SK-MEL-5 (cell line): ENCODE measurements around the gene SNHG17. TPM values are rescaled to one million over a fixed set of nuclear protein-coding genes. Genes with fewer than 3 reads are reported as not detected.
"Not testable (repeated sequence)": the region's sequence is repeated elsewhere in the genome, so short reads cannot be mapped to it uniquely, and the experiment has no call there.

Source experiments
- DNase-seq: peaks from one replicate; pipeline ENCODE4 v3.0.0-alpha.2; 2016; ENCODE audit warnings: low read depth, low spot score
- in situ Hi-C: cut with HindIII; loops from 2 replicates; pipeline ENCODE4 v1.10.0; 2016; ENCODE audit warnings: low sequenced_read_pairs, high pct_unique_total_duplicates, low pct_unique_long_range_greater_than_20kb
- total RNA-seq: library from RNA; depleted of rRNA; stranded (reverse); fragments of >200 nt; shearing (Covaris generic); gene quantifications from 2 replicates; pipeline ENCODE4 v1.2.3, GENCODE V29; 2014

SNHG17 gene
- total RNA-seq, 1 experiment from 2014 or later: 17.3 TPM

DNA sequence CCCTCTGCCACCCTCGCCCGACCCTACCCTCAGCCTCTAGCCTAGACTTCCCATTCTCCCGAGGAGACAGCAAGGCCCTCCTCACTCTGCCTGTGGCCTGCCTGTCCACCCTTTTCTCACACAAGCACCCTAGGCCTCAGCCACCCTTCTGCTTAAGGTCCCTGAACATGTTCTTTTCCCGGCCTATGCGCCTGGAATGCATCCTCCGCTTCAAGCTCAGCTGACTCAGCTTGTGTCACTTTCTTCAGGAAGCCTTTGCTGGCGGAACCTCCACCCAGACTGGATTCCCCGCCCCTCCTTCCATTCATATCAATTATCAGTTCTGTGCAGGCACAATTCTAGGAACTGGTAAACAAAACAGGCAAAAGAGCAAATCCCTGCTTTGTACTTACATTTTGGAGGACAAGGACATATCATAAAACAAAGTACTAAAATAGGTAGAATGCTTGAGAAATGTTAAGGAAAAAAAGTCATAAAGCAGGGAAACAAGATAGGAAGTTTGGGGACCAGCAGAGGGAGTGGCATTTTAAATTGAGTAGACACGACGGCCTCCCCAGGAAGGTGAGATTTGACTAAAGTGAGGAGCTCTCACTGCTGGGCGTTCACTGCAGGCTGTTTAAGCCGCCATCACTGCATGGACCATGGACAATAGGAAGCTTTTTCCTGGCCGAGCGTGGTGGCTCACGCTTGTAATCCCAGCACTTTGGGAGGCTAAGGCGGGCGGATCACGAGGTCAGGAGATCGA is 17.9 kb upstream of the SNHG17 start:
- DNase-seq: no peak
- in situ Hi-C loops: no loop called here

DNA sequence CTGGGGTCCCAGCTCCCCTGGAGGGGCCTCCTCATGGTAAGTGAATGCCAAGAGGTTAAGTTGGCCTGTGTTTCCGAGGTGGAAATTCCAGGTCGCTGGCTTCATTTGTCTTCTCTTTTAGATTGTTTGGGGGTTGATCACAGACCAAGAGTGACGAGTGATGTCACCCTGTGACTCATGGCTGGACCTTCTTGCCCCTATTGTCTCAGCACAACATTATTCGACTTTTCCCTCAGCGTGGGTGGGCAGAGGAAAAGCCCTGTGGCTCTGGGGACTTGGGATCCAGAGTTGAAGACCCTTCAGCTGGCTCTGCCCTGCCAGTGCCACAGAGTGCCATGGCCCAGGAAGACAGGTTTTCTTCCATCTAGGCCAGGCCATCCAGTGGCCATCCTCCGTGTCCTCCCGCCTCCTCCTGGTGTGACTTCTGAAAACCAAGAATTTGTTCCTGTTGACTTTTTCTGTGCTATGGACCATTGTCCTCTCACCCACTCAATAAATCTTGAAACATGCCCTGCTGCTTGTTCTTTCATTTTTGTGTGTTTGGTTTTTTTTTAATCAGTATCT is 15.4 kb upstream of the SNHG17 start:
- DNase-seq: no peak

DNA sequence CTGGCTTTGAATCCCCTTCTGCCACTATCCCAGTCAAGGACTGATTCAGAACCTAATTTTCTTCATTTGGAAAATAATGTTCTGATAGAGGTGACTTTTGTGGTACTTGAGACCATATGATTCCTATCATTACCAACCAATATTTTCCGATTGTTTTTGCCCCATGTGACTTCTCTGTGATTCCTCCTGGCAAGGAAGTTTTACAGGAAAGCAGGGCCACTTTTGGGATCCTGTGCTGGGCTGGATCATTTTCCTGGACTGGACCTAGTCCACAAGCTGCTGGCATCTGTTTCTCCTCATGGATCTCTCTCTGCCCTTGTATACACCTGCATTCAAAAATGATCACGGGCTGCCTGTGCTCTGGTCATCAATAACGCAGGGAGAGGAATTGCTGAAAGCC is 13.9 kb upstream of the SNHG17 start:
- in situ Hi-C loops: no loop called here

More for the DNA sequence above, 15.4 kb upstream of the SNHG17 start:
- in situ Hi-C loops: no loop called here

DNA sequence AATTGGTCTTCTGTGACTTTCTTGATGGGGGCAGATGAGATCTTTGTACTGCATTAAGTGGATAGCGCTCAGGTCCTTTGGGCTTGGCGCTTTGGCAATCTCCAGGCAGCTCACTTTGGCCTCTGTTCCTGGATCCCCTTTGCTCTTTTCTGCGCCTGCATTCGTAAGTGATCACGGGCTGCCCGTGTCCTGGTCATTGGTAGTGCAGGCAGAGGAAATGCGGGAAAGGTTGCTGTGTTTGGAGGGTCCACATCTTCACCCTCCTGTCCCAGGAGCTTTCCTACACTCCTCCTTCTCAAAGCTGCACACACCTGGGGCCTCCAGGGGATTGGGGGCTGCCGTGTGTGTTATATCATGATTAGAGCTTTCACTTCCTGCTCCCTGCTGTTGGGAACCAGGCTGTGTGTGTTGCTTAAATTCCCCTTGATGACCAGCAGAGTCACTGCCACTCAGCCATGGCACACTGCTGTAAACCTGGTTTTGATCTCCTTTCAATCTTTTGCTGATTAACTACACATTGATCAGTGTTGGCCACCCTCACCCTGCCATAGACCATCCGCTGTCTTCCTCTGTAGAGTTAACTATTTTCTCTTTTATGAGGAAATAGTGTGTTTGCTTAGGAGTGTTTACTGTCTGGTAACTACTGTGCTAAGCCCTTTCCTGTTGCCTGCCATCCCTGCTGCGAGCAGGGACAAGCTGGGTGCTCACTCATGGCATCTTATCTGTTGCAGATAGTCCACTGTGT is 13.0 kb upstream of the SNHG17 start:
- DNase-seq: no peak
- in situ Hi-C loops: no loop called here

More for the DNA sequence above, 13.9 kb upstream of the SNHG17 start:
- no peak for DNase-seq

DNA sequence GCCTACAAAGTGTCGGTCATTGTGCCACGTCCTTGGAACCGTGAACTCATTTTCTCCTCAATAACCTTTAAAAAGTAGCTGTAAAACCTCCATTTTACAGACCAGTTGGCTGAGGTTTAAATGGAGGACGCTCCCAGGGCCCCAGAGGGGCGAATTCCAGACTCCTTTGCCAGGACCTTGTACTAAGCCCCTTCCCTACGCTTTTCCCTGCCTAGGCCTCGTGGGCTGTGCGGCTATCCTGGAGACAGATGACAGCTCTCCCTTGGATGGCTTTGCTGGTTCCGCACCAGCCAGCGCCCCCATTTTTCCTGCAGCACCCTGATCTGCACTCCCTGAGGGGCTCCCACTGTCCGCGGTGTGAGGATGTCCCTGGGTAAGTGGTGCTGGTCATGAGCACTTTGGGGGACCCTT is 12.1 kb upstream of the SNHG17 start:
- in situ Hi-C loops: no loop called here
- DNase-seq: no peak

DNA sequence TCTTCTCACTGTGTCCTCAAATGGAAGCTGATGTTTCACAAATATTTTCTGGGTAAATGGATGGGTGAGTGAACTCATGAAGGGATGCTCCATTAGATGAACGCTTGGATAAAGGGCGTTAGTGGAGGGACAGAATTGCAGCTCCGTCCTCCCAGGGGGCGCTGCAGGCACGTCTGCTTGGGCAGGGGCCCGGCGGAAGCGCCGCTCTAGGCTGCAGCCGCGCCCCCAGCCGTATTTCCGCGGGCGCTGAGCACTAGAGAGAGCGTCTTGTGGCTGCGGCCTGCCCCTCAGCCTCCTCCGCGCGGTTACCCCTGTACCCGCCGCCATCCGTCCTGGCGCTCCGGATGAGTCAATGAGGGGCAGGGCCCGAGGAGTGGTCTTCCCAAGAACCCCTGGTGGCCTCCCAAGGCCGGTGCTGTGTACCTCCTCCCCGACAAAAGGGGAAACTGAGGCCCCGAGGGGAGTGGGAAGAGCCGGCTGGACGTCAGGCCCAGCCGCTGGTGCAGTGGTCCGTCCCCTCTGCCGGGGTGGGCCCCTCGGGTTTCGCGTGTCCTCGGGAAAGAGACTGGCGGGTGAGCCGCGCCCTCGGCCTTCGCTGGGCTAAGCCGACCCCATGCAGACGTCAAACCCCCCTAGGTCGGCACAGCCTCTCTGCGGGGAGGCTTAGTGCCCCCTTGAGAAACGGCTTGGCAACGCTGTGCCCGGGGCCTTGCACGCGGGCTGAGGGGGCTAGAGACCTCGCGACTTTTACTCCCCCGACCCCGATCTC is 11.5 kb upstream of the SNHG17 start:
- in situ Hi-C loops: no loop called here

DNA sequence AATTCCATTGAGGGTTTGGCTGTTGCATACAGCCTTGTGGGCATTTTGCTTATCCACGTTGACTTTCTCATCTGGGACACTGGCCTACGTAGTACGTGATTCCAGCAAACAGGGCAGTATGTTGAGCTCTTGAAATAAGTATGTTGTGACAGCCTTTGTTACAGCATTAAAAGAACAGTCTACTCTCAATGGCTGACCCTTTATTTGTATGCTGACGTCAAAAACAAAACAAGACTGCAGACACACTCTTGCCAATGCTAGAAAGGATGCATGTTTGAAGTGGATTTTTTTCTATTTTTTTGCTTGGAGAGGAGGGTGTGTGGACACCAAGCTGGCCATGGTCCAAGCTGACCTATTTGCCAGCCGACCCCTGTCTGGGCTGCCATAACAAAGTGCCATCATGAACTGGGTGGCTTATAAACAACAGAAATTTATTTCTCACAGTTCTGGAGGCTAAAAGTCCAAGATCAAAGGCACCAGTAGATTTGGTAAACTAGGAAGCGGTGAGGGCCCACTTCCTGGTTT is 10.8 kb upstream of the SNHG17 start:
- no peak for DNase-seq
- in situ Hi-C loops: no loop called here

More for the DNA sequence above, 11.5 kb upstream of the SNHG17 start:
- DNase-seq: peak; percentile 91

DNA sequence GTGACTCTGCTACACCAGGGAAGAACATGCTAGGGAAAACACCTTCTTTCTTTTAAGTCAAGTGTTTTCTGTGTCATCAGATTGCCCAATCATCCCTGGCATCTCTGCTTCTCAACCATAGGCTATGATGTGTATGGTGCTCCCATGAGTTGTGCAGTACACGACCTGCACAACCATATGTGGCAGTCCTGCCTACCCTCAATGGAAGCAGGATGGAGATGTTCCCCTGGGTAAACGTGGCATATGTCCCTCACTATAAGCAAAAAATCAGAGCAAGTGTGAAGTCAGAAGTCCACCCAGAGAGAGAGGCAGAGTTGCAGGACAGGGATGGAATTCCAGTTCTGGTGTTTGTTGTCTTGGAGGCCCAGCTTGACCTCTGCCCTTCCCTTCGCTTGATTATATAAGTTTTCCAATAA is 10.3 kb upstream of the SNHG17 start:
- in situ Hi-C loops: no loop called here
- no peak for DNase-seq

DNA sequence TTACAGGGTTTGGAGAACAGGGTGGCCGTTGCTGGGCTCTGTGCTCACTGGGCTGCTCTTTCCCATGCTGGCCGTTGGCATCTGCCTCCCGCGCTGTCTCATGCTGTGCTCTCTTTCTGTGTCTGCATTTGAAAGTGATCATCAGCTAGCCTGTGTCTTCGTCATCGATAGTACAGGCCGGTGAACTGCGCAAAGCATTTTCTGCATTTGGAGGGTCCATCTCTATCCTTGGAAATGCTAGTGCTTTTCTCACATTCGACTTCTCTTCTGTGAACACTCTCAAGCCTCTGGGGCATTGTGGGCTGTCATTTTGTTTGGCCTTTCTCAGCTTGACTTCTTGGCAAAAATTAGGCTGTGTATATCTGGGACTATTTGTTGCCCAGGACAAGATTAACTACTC is 6.8 kb upstream of the SNHG17 start:
- DNase-seq: no peak
- in situ Hi-C loops: no loop called here

DNA sequence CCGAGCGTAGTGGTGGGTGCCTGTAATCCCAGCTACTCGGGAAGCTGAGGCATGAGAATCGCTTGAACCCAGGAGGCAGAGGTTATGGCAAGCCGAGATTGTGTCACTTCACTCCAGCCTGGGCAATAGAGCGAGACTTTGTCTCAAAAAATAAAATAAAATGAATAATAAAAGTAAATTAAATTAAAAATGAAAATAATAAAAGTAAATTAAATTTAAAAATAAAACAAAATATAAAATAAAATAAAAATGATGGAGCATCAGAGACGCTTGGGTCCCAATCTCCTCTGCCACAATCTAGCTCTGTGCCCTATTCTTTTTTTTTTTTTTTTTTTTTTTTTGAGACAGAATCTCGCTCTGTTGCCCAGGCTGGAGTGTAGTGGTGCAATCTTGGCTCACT is 6.0 kb upstream of the SNHG17 start:
- DNase-seq, in situ Hi-C loops: not testable (repeated sequence)

DNA sequence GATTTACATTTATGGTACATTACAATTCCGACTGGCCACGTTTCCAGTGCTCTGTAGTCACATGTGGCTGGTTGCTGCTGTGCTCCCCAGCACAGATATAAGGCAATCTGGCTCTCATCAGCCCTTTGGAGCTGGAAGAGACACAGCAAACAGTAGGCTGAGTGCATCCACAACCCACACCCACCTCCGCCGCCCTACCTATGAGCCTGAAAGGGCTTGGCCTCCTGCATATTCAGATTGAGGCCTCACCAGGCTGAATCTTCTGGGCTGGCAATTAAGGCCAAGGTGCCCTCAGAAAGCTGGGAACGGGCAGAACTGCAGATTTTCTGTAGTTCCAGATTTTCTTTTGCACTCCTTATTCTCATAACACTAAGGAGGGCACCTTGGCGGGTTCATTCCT is 2.7 kb upstream of the SNHG17 start:
- DNase-seq: no peak
- in situ Hi-C loops: no loop called here

DNA sequence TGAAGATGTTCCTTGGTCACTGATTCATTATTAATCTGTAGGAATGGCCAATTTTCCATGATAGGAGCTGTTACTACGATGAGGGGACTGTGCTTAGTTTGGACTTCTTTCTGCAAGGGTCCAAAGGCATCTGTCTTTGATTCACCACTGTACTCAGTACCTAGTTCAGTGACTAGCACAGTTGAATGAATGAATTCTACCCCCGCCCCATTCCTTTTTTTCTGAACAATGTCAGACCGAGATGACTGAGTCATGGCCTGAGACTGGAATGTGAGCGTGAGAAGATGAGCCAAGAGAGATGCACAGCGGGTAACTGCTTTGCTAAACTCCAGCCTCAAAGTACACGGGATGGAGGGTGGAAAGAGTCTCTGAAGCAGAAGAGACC is 419 bp upstream of the SNHG17 start:
- no peak for DNase-seq
- in situ Hi-C loops: no loop called here

DNA sequence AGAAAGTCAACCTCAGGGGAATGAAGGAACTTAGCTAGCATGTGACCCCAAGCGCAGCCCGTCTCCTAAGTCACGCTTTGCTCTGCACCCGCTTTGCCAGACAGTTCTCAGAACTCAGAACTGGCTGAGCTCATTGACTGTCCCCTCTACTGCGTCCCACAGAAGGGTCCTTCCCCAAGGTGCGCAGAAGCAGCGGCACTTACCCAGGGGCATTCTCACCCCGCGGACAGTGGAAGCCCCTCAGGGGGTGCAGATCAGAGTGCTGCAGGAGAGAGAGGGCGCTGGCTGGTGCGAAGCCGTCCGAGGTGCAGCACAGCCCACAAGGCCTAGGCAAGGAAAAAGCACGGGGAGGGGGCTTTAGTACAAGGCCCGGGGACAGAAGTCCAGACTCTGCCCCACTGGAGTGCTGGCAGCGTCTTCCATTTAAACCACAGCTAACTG is 807 bp downstream of the SNHG17 start:
- peak; percentile 32 for DNase-seq
- in situ Hi-C loops: no loop called here

DNA sequence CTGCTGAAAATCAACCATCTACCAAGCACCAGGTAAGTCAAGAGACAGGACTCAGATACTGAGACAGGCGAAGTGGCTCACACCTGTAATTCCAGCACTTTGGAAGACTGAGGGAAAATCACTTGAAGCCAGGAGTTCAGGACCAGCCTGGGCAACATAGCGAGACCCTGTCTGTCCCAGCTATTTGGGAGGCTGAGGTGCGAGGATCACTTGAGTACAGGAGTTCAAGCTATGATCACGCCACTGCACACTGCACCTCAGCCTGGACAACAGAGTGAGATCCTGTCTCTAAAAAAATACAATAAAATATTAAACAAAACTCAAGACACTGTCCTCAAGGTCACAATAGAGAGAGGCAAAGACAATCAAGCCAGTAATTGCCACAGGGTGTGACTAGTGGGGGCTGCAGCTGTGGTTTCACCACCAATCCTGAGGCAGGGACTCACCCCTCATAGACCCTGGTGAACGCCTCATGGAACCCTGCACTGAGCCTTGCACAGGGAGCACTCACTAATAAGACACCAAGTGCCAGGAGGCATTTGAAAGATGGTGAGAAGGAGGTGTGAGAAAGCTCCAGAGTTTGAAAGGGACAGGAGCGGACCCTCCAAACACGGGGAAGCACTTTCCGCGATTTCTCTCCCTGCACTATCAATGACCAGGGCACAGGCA is 1.7 kb downstream of the SNHG17 start:
- no peak for DNase-seq

DNA sequence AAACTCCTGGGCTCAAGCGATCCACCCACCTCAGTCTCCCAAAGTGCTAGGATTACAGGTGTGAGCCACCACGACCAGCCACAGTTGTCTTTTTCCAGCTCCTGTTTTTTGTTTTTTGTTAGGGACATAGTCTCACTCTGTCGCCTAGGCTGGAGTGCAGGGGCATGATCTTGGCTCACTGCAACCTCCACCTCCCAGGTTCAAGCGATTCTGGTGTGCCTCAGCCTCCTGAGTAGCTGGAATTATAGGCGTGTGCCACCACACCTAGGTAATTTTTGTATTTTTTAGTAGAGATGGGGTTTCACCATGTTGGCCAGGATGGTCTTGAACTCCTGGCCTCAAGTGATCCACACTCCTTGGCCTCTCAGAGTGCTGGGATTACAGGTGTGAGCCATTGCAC is 2.3 kb downstream of the SNHG17 start:
- DNase-seq, in situ Hi-C loops: not testable (repeated sequence)

More for the DNA sequence above, 1.7 kb downstream of the SNHG17 start:
- in situ Hi-C loops: no loop called here

DNA sequence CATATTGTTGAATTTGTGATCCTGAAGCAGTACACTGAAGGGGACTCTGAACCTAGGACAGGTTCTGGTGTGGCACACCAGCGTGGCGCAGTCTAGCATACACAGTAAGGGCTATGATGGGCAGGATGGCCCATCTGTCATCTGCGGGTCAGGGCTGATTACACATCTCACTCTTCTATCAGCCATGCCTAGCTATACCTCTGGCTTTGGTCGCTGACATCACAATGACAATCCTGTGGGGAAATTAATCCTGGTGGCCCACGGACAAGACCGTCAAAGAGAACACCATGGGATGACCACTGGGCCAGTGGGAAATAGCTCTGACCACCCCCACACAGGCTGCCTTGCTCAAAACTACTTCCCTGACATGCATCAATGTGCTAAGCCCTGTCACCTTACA is 2.8 kb downstream of the SNHG17 start:
- DNase-seq: no peak
- in situ Hi-C loops: no loop called here

DNA sequence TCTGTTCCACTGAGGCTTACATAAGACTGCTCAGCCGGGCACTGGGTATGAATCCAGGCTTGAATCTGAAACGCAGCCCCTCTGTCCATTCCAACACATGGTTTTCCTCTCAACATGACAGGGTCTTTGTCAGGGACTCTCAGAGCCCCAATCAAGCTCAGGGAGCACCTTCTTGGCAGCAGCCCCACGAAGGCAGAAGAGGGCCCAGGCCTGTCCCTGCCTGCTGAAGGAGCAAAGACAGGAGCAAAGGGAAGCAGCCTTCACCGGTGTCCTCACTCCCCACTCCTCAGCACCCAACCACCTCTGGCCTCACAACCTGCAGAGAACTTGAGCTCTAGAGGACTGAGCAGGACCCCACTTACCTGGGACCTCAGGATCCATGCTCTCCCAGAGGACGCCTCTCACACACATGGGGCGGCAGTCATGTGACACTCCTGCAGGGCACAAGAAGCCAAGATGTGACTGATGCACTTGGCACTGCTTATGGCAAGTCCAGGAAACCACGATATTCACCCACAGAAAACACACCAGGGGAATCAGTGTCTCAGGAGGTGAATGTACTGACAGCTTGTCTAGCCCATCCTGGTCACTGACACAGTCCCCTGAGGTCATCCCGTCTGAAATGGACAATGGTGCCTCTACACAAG is 4.3 kb downstream of the SNHG17 start:
- in situ Hi-C loops: no loop called here
- no peak for DNase-seq
